ENCODE results near the gene RCSD1.

The RCSD1 gene
- total RNA-seq: 190 to 243 (median 233) reads per million in 3 donors

- Histone ChIP-seq H3K27ac (ENCODE audit: insufficient read depth, low read length, poor library complexity, severe bottlenecking) (peak within 1 kb of the TSS; percentile 92), H3K27me3 (replicated peaks; ENCODE audit: control insufficient read depth, insufficient read depth, low read length, poor library complexity, severe bottlenecking) (no peaks in the 10 kb centered on the region), H3K4me1 (ENCODE audit: control insufficient read depth, insufficient read depth, low read length, poor library complexity, severe bottlenecking) (peaks cover 53% of the 10 kb centered on the region), H3K36me3 (ENCODE audit: control insufficient read depth, insufficient read depth, low read length) (no peaks in the 10 kb centered on the region), H3K4me3 (ENCODE audit: insufficient read depth, low read depth, low read length, poor library complexity, severe bottlenecking) (peak within 1 kb of the TSS; percentile 88), H3K9me3 (ENCODE audit: control insufficient read depth, low read length) (no peaks in the 10 kb centered on the region)
- DNase-seq: peak in 2 of 3 donors; percentile 26 to 50
Observed at GRCh38 chr1:167629681-167630567, at the start of gene RCSD1. TSS of gene RCSD1 (plus strand) at chr1:167630232. CDS start at chr1:167630424, 192 bp downstream.

GRCh38 chr1:167582064-167582463 lies 48.0 kb upstream of the RCSD1 start:
- Histone ChIP-seq H3K36me3 (ENCODE audit: control insufficient read depth, insufficient read depth, low read length) (no peaks in the 10 kb centered on the region), H3K27ac (ENCODE audit: insufficient read depth, low read length, poor library complexity, severe bottlenecking) (no peak overlapping the region), H3K4me1 (ENCODE audit: control insufficient read depth, insufficient read depth, low read length, poor library complexity, severe bottlenecking) (no peaks in the 10 kb centered on the region), H3K27me3 (replicated peaks; ENCODE audit: control insufficient read depth, insufficient read depth, low read length, poor library complexity, severe bottlenecking) (no peaks in the 10 kb centered on the region), H3K4me3 (ENCODE audit: insufficient read depth, low read depth, low read length, poor library complexity, severe bottlenecking) (no peak overlapping the region), H3K9me3 (ENCODE audit: control insufficient read depth, low read length) (no peaks in the 10 kb centered on the region)
- no peak for DNase-seq

- H3K4me3 ChIP-seq (ENCODE audit: insufficient read depth, low read depth, low read length, poor library complexity, severe bottlenecking): no peak overlapping the region
- H3K4me1 ChIP-seq (ENCODE audit: control insufficient read depth, insufficient read depth, low read length, poor library complexity, severe bottlenecking): no peaks in the 10 kb centered on the region
Observed at GRCh38 chr1:167582722-167583121, 47.3 kb upstream of the RCSD1 start.

GRCh38 chr1:167584581-167584980 lies 45.5 kb upstream of the RCSD1 start:
- Histone ChIP-seq H3K27me3 (replicated peaks; ENCODE audit: control insufficient read depth, insufficient read depth, low read length, poor library complexity, severe bottlenecking) (no peaks in the 10 kb centered on the region), H3K9me3 (ENCODE audit: control insufficient read depth, low read length) (no peaks in the 10 kb centered on the region), H3K4me1 (ENCODE audit: control insufficient read depth, insufficient read depth, low read length, poor library complexity, severe bottlenecking) (no peaks in the 10 kb centered on the region), H3K4me3 (ENCODE audit: insufficient read depth, low read depth, low read length, poor library complexity, severe bottlenecking) (no peak overlapping the region), H3K27ac (ENCODE audit: insufficient read depth, low read length, poor library complexity, severe bottlenecking) (no peak overlapping the region), H3K36me3 (ENCODE audit: control insufficient read depth, insufficient read depth, low read length) (no peaks in the 10 kb centered on the region)
- DNase-seq: no peak

More at GRCh38 chr1:167582722-167583121, 47.3 kb upstream of the RCSD1 start:
- Histone ChIP-seq H3K27me3 (replicated peaks; ENCODE audit: control insufficient read depth, insufficient read depth, low read length, poor library complexity, severe bottlenecking) (no peaks in the 10 kb centered on the region), H3K9me3 (ENCODE audit: control insufficient read depth, low read length) (no peaks in the 10 kb centered on the region), H3K27ac (ENCODE audit: insufficient read depth, low read length, poor library complexity, severe bottlenecking) (no peak overlapping the region), H3K36me3 (ENCODE audit: control insufficient read depth, insufficient read depth, low read length) (no peaks in the 10 kb centered on the region)
- no peak for DNase-seq

- no peaks in the 10 kb centered on the region for H3K9me3 ChIP-seq (ENCODE audit: control insufficient read depth, low read length)
- H3K36me3 ChIP-seq (ENCODE audit: control insufficient read depth, insufficient read depth, low read length): no peaks in the 10 kb centered on the region
- no peaks in the 10 kb centered on the region for H3K4me1 ChIP-seq (ENCODE audit: control insufficient read depth, insufficient read depth, low read length, poor library complexity, severe bottlenecking)
- H3K4me3 ChIP-seq (ENCODE audit: insufficient read depth, low read depth, low read length, poor library complexity, severe bottlenecking): no peak overlapping the region
- H3K27me3 ChIP-seq (replicated peaks; ENCODE audit: control insufficient read depth, insufficient read depth, low read length, poor library complexity, severe bottlenecking): no peaks in the 10 kb centered on the region
- DNase-seq: no peak
- no peak overlapping the region for H3K27ac ChIP-seq (ENCODE audit: insufficient read depth, low read length, poor library complexity, severe bottlenecking)
Observed at GRCh38 chr1:167587342-167587741, 42.7 kb upstream of the RCSD1 start.

GRCh38 chr1:167587872-167588271 lies 42.2 kb upstream of the RCSD1 start:
- Histone ChIP-seq H3K4me1 (ENCODE audit: control insufficient read depth, insufficient read depth, low read length, poor library complexity, severe bottlenecking) (no peaks in the 10 kb centered on the region), H3K27me3 (replicated peaks; ENCODE audit: control insufficient read depth, insufficient read depth, low read length, poor library complexity, severe bottlenecking) (no peaks in the 10 kb centered on the region), H3K9me3 (ENCODE audit: control insufficient read depth, low read length) (no peaks in the 10 kb centered on the region), H3K27ac (ENCODE audit: insufficient read depth, low read length, poor library complexity, severe bottlenecking) (no peak overlapping the region), H3K4me3 (ENCODE audit: insufficient read depth, low read depth, low read length, poor library complexity, severe bottlenecking) (no peak overlapping the region), H3K36me3 (ENCODE audit: control insufficient read depth, insufficient read depth, low read length) (no peaks in the 10 kb centered on the region)
- no peak for DNase-seq

GRCh38 chr1:167588361-167588760 lies 41.7 kb upstream of the RCSD1 start:
- Histone ChIP-seq H3K4me3 (ENCODE audit: insufficient read depth, low read depth, low read length, poor library complexity, severe bottlenecking) (no peak overlapping the region), H3K9me3 (ENCODE audit: control insufficient read depth, low read length) (no peaks in the 10 kb centered on the region), H3K36me3 (ENCODE audit: control insufficient read depth, insufficient read depth, low read length) (no peaks in the 10 kb centered on the region), H3K27ac (ENCODE audit: insufficient read depth, low read length, poor library complexity, severe bottlenecking) (no peak overlapping the region), H3K4me1 (ENCODE audit: control insufficient read depth, insufficient read depth, low read length, poor library complexity, severe bottlenecking) (no peaks in the 10 kb centered on the region), H3K27me3 (replicated peaks; ENCODE audit: control insufficient read depth, insufficient read depth, low read length, poor library complexity, severe bottlenecking) (no peaks in the 10 kb centered on the region)
- no peak for DNase-seq

- no peaks in the 10 kb centered on the region for H3K36me3 ChIP-seq (ENCODE audit: control insufficient read depth, insufficient read depth, low read length)
- no peaks in the 10 kb centered on the region for H3K9me3 ChIP-seq (ENCODE audit: control insufficient read depth, low read length)
- no peak overlapping the region for H3K27ac ChIP-seq (ENCODE audit: insufficient read depth, low read length, poor library complexity, severe bottlenecking)
- DNase-seq: no peak
- H3K27me3 ChIP-seq (replicated peaks; ENCODE audit: control insufficient read depth, insufficient read depth, low read length, poor library complexity, severe bottlenecking): no peaks in the 10 kb centered on the region
- H3K4me3 ChIP-seq (ENCODE audit: insufficient read depth, low read depth, low read length, poor library complexity, severe bottlenecking): no peak overlapping the region
- H3K4me1 ChIP-seq (ENCODE audit: control insufficient read depth, insufficient read depth, low read length, poor library complexity, severe bottlenecking): no peaks in the 10 kb centered on the region
Observed at GRCh38 chr1:167592475-167592874, 37.6 kb upstream of the RCSD1 start.

GRCh38 chr1:167593860-167594259 lies 36.2 kb upstream of the RCSD1 start:
- H3K4me3 ChIP-seq (ENCODE audit: insufficient read depth, low read depth, low read length, poor library complexity, severe bottlenecking): no peak overlapping the region

GRCh38 chr1:167594822-167595221 lies 35.2 kb upstream of the RCSD1 start:
- Histone ChIP-seq H3K36me3 (ENCODE audit: control insufficient read depth, insufficient read depth, low read length) (no peaks in the 10 kb centered on the region), H3K4me1 (ENCODE audit: control insufficient read depth, insufficient read depth, low read length, poor library complexity, severe bottlenecking) (no peaks in the 10 kb centered on the region), H3K27ac (ENCODE audit: insufficient read depth, low read length, poor library complexity, severe bottlenecking) (no peak overlapping the region), H3K4me3 (ENCODE audit: insufficient read depth, low read depth, low read length, poor library complexity, severe bottlenecking) (no peak overlapping the region), H3K27me3 (replicated peaks; ENCODE audit: control insufficient read depth, insufficient read depth, low read length, poor library complexity, severe bottlenecking) (no peaks in the 10 kb centered on the region), H3K9me3 (ENCODE audit: control insufficient read depth, low read length) (no peaks in the 10 kb centered on the region)
- no peak for DNase-seq

More at GRCh38 chr1:167593860-167594259, 36.2 kb upstream of the RCSD1 start:
- Histone ChIP-seq H3K27me3 (replicated peaks; ENCODE audit: control insufficient read depth, insufficient read depth, low read length, poor library complexity, severe bottlenecking) (no peaks in the 10 kb centered on the region), H3K36me3 (ENCODE audit: control insufficient read depth, insufficient read depth, low read length) (no peaks in the 10 kb centered on the region), H3K27ac (ENCODE audit: insufficient read depth, low read length, poor library complexity, severe bottlenecking) (no peak overlapping the region), H3K9me3 (ENCODE audit: control insufficient read depth, low read length) (no peaks in the 10 kb centered on the region), H3K4me1 (ENCODE audit: control insufficient read depth, insufficient read depth, low read length, poor library complexity, severe bottlenecking) (no peaks in the 10 kb centered on the region)
- no peak for DNase-seq
